Retina (tissue), 1 donor: ENCODE results near the gene SLC26A6.
A peak's percentile ranks its signal among the peaks of the same experiment; 100 is the strongest.

ENCODE experiments used
- DNase-seq: peaks from one replicate; pipeline ENCODE4 v3.0.0-alpha.2; 2016

Gene SLC26A6

DNA sequence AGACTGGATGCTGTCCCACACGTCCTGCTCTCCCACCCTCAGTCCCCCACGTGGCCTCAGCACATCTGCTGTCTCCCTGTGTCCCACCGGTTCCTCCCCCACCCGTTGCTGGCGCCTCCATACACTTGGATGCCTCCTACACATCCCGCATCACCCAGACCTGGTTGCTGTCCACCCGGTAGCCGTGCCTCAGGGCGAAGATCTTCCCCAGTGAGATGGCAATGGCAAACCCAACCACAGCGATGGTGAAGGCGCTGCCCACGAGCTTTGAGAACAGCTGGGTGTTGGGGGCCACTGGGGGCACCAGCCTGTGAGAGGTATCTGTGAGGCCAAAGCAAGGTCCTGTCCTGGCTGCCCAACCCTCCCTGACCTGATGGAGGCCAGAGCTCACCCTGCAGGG lies 4.4 kb downstream of the SLC26A6 start:
- no peak for DNase-seq

DNA sequence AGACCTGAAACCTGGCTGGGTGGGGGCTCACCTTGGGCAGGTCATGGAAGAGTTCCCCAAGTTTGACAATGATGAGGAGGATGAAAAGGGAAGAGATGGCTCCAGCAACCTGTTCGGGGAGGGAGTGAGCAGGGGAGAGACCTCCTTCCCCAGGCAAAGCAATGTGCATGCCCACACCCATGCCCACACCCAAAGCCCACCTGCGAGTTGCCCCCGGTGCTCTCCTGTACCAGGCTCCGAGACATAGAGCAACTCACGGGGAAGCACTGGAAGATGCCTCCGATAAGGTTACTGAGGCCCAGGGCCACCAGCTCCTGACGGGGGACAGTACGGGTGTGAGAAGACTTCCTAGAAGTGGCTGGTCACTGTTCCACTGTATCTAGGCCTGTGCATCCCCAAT lies 4.9 kb downstream of the SLC26A6 start:
- DNase-seq = no peak

DNA sequence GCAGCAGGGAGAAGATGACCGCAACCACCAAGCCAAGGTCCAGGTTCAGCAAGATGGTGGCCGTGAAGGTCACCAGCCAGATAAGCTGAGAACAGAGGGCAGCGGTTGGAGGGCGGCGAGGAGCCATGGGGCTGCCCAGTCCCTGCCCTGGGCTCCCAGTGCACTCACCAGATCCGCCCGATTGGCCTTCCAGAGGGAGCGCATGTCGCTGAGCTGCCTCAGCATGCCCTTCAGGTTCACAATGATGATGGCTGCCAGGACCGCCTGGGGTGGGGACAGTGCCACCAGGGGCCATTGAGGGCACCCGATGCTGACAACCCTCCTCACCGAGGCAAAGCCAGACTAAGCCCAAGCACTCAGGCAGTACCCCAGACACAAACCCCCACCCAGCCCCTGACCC lies 5.4 kb downstream of the SLC26A6 start:
- DNase-seq = no peak

DNA sequence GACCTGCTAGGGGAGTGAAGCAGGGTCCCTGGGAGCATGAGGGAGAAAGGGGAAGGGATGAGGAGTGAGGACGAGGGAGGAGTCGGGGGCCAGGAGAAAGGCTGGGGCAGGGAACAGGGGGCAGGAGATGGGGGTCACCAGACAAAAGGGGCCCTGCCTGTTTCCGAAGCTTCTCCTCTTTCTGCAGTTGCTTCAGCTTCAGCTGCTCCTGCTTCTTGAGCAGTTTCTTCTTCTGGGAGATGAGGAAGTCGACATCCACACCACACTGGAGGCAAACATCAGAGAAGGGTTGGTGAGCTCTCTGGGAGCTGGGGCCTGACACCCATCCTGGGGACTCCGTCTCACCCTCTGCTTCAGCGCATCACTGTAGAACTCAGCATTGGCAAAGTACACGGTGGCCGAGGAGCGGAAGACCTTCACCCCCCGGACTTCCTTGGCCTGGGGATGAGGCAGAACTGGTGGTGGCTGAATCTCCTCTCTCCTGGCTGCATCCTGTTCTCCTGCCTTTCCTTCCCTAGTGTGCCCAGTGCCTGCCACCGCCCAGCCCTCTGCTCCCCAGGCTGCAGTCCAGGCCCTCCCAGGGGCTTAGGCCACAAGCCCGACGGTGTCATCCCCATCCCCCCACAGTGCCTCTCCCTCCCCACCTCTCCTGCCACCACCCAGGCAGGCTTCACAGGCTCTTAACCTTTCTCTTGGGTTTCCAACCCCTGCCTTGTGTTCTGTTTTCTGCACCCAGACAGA lies 6.8 kb downstream of the SLC26A6 start:
- DNase-seq = no peak

DNA sequence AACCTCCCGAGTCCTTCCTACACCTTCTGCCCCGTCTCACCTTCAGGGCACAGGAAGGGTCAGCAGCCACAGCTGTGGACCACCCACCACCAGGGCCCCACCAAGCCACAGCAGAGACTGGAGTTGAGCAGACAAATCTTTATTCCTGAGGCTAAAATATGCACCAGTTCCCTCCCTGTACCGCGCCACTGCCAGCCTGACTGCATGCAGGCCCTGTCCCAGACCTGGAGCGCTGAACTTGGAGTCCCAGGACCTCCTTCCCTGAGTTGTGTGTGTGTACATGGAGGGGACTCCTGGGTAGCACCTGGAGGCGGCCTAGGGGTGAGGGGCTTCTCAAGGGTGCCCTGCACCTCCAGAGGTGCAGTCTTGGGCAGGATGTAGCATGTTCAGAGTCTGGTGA lies 9.7 kb downstream of the SLC26A6 start:
- DNase-seq = no peak

DNA sequence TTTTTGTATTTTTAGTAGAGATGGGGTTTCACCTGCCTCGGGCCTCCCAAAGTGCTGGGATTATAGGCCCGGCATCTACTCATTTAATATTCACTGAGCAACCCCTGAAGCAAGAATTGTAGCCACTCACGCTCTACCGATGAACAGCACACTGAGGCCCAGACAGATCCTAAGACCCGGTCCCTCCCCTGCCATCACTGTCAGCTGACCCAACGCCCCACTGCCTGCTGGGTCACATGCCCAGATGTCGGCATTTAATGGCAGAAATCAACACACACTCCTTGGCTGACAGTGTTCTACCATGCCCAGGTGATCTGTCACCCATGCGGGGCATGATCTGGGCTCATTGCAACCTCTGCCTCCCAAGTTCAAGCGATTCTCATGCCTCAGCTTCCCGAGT lies 10.5 kb downstream of the SLC26A6 start:
- no peak for DNase-seq

DNA sequence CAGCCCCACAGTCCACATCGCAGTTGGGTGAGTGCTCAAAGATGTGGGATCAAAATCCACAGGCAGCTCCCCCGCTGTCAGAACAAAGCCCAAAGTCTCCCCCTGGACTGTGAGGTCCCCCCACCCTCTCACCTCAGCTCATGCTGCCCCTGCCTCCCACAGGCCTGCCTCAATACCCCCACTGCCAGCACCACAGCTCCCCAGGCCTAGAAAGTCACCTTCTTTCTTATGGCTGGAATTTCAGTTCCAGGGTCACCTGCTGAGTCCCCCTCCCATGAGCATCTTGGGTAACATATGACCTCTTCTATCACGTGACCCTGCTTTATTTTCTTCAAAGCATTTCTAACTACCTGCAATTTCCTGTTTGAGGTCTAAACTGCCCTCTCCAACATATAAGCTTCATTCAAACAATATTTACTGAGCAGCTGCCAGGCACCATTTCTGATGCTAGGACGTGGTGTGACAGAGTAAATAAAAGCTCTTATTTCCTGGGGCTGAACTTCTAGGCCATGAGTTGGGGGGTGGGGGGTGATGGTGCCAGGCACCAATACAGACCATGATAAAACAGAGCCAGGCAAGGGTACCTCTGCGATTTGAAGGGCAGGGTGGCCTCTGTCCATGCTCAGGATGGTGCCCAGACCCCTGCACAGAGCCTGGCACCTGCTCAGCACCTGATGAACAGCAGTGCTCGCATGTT lies 11.3 kb downstream of the SLC26A6 start:
- DNase-seq = no peak

DNA sequence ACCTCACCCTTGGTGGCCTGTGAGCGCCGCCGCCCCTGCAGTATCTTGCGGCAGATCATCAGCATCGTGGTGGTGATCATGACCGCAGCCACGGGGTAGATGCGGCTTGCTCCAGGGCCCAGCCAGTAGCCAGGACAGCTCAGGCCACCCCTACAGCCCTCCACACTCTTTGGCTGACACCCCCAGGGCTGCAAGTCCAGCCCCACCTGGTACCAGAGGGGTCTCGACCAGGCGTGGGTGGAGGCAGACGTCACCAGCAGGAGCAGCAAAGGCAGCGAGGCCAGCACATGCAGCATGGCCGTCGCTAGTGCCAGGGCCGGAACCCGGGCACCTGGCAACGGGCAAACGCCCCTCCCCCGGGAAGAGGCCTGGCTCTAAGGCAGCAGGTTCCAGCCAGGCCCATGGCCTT lies 13.8 kb downstream of the SLC26A6 start, which contains the start of gene TMEM89:
Gene TMEM89, minus strand, starts transcription at position 309 of the 409 bp plus-strand sequence. Its CDS starts 13 bp downstream, at position 296.
- no peak for DNase-seq

DNA sequence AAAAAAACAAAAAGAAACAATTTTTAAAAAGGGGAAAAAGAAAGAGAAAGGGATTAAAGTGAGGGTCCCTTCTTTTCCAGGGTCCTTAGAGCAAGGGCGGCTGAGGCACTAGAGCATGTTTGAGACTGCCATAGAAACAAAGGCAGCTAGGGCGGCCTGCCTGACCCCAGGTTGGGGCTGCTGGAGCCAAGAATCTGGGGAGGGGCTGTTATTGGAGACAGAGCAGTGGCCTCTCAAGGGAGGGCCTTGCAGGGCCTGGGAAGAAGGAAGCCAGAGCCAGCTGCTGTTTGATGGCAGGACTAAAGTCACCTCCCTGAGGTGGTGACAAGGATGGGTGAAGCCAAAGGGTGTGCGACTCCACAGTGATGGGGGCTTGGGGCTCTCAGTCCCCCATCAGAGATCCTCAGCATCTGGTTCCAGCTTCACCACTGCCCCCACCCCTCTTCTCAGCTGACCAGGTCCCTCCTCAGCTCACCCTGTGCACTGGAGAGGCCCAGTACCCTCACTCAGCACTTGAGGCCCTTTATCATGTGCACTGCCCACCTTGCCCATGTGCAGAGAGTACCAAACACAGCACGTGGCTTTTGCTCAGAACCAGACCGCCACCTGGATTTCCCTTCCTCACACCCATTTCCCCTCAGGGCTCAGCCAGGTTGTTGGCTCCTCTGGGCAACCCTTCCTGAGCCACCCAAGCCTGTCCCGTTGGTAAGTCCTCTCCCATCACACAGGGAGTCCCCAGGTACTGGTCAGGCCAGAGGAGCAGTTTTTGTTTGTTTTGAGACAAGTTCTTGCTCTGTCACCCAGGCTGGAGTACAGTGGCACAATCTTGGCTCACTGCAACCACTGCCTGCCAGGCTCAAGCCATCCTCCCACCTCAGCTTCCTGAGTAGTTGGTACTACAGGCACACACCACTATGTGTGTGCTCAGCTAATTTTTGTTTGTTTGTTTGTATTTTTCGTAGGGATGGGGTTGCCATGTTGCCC lies 15.4 kb downstream of the SLC26A6 start:
- no peak for DNase-seq

DNA sequence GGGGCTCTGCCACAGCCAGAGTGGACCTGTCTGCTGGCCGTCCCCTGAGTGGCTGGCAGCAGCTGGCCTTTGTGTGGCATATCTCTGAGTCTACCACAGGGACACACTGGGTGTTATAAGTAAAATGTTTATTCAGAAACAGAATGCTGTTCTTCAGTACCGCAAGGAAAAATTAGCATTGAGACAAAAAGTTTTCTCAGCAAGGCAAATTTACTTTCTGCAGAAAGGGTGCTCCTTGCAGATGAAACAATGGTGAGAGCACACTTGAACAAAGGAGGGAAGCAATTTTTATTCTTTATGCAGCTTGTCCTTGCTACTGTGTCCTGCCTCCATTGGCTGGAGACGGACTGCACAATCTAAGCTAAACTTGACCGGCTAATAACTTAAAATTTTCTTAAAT lies 17.7 kb downstream of the SLC26A6 start:
- no peak for DNase-seq

DNA sequence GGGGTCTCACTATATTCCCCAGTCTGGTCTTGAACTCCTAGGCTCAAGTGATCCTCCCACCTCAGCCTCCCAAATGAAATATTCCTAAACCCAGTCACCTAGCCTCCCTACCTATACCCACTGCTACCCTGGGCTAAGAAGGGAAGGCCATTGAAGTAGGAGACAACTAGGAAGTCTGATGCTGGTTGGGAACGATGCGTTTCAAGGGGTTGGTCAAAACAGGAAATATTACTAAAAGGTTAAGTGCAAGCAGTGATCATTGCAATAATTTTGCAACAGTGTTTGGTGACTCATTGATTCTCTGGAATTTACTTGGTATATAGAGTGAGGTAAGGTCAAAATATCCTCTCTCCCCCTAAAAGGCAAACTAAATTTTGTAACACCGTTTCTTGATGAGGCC lies 21.2 kb downstream of the SLC26A6 start:
- DNase-seq = no peak

DNA sequence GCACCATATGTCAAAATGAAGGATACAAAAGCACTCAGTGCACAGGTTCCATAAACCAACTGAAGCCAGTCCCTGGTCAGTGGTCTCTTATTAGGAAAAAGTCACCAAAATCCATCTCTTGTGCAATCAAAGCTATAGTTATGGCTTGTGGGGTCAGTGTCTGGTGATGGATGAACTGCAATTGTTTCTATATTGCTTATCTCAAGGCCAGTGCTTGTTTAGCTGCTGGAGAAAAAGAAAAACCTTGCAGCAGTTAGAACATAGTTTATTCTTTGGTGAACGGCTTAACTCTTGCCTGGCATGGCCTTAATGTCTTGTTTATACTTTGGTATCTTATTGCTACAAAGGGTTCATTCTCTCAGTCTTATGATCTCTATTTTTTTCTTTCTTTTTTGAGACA lies 23.0 kb downstream of the SLC26A6 start:
- no peak for DNase-seq

DNA sequence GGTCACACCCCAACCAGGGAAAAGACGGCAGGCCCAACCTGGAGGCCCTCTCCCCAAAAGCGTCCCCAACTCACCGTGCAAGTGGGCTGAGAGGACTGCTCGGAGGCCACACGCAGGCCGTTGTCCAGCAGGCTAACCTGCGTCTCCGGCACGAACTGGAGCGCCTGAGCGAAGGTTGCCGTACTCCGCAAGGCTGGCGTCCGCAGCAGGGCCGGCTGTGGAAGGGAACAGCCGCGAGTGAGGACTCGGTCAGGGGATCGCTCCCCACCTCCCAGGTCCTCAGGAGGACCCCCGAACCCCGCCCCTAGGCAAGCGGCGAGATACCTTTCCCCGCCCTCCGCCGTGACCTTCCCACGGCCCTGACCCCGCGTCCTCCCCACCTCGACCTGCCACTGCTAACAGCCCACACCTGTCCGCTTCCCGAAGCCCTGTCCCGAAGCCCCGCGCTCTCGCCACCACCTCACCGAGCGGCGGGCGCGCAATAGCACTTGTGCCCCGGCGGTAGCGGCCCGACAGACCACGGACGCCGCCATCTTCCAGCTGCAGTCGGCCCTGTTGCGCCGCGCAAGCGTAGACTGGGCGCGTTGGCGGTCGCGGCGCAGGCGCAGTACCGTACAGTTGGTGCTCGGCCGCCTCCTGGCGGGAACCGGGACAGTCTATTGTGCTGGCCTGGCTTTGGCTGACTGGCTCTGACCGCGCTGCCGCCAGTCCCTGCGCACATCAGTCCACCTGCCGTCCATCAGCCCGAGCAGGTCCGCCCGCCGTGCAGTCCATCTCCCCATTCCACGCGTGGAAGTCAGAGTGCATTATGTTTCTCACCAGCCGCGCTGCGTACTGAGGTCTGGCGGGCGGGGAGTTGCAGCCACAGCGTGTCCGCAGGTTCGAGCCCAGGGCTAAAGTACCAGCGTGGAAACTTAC lies 25.9 kb downstream of the SLC26A6 start, which contains the start of gene UQCRC1:
Gene UQCRC1, minus strand, starts transcription at position 559 of the 918 bp plus-strand sequence. Its CDS starts 26 bp downstream, at position 533.
- DNase-seq = peak; percentile 96

DNA sequence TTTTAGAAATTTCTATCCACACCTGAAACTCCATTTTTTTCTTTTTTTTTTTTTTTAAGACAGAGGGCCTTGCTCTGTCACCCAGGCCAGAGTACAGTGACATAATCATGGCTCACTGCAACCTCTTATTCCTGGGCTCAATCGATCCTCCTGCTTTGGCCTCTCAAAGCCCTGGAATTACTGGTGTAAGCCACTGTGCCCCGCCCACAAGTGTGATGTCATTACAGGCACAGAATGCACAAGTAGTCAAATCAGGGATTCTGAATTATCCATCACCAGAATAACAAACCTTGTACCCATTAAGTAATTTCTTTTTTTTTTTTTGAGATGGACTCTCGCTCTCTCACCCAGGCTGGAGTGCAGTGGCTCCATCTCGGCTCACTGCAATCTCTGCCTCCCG lies 27.7 kb downstream of the SLC26A6 start:
- DNase-seq = no peak

DNA sequence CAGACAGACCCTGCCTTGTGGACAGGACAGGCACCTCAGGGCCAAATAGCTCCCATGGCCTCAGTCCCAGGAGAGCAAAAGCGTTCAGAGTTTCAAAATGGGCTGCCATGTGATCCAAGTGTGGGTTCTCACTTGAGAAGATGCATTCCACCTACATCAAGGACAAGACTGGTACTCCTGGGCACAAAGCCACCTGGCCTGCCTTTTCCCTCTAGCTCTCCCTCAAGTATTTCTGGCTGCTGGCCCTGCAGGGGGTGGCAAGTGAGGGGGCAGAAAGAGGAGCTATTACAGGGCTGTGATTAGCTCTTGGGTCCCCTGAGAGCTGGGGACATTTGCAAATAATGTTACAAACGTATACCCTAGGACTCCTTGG lies 33.7 kb downstream of the SLC26A6 start:
- DNase-seq = no peak

DNA sequence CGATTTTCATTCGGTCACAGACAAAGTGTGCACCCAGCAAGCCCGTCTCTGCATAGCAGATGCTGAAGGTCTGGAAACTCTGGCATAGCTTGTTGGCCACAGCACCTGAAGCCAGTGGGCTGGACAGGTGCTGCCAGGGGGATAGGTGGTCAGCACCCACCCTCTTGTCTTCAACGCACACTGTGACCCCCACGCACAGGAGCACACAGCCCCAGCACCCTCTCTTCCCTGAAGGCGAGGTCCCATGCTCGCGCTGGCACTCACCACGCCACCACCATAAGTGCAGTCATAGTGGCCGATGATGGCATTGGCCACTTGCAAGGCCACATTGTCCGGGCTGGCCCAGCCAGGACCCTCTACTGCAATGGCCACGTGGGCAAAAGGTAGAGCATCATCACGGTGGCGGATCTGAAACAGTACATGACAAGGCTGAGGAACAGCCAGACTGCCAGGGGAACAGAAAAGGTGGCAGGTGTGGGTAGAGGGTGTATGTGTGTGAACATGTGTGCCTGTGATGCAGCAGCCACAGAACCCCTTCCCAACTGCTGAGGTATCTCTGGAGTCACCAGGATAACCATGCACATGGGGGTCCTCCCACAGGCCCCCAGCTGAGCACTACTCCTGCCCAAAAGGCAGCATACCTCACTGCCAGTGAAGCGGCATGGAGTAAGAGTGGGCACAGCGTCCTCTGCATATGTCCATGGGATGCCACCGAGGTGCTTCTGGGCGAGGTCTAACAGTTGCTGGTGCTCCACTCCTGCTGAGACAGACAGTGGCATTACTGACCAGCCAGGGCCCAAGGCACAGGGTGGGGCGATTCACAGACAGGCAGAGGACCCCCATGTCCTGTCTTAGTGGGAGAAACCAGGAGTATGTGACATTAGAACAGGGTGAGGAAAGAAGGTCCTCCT lies 34.3 kb downstream of the SLC26A6 start:
- no peak for DNase-seq

DNA sequence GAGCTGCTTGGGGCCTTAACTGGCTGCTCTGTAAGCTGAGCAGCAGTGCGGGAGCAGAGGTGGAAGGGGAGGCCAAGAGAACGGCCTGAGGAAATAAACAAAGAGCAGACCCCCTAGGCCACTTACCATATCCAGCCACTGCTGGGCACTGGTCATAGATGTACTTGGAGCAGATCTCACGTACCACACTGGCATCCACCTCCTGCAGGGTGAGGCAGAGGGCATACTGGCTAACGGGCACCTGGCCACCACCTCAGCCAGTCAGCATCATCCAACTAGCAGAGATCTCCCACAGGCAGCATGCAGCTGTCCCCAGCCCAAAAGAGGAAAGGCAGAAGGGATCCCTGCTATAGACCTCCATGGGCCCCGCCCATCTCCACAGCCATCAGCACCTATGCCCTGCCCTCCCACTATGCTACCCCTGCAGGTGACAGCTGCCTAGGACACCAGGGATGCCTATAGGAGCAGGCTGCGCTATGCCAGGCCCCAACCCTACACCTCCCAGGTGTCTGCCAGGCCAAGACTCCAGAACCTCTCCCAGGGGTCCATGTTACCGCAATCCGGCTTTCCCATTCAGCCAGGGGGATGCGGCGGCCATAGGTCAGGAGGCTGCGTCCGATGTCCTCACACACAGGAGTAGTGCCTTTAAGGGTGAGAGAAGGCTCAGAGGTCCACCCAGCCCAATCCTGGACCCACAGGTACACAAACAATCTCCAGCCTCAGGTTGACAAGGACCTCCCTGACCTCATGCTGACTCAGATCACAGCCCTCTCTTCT lies 35.6 kb downstream of the SLC26A6 start:
- no peak for DNase-seq

DNA sequence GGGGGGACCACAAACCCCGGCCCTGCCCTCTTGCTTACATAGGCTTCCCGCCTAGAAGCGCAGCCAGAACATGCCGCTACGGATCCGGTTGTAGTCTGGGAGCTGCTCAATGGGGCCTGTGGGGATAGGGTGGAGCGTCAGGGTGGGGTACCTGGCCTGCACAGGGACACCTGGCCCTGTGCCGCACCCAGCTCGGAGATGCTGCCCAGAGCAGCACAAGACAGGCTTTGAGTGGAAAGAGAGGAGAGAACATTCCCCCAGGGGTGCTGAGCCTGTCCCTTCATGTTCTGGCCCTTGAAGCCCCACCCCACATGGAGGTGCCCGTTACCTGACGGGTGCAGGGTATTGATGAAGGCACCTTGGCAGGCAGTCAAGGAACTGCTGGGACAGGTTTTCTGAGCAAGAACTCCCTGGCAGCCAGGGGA lies 36.2 kb downstream of the SLC26A6 start:
- no peak for DNase-seq

DNA sequence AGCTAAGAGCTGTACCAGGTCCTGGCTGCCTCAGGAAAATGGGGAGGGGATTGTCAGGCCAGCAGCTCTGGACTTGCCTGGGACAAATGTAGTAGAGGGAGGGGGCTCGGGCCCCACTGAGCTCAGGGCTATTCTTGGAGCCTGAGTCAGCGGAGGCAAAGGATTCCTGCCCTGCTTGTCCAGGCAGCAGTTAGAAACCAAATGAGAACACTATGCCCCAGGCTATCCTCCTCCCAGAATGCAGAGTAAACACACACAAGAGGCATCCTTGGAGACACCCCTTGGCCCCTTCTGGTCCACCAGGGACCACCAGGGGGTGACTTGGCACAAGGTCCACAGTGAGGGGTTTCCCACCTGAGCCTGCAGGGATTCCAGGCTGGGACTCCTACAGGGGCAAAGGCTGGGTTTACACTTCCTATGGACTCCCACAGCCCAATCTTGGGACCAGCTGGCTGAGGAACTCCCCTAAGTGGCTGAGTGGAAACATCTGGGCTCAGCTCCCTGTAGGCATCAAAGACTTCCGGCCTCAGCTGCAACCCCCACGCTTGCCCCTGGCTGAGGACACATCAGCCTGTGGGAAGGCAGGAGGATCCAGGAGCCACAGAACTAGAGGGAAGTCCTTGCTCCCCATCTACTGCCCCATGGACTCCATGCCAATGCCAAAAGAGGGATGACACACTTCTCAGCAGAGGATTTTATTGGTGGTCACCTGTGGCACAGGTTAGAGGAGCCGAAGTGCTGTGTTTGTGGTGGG lies 36.8 kb downstream of the SLC26A6 start:
- no peak for DNase-seq
